GM21825 (cell line): ENCODE data around the gene EPHA1.

Experiments
- ATAC-seq: cut with Tn5 transposase; IDR thresholded peaks from one replicate; pipeline ENCODE4 v1.9.1; 2021; ENCODE audit warnings: mild to moderate bottlenecking, moderate library complexity; ENCODE audit not compliant: unreplicated experiment

Gene EPHA1

DNA sequence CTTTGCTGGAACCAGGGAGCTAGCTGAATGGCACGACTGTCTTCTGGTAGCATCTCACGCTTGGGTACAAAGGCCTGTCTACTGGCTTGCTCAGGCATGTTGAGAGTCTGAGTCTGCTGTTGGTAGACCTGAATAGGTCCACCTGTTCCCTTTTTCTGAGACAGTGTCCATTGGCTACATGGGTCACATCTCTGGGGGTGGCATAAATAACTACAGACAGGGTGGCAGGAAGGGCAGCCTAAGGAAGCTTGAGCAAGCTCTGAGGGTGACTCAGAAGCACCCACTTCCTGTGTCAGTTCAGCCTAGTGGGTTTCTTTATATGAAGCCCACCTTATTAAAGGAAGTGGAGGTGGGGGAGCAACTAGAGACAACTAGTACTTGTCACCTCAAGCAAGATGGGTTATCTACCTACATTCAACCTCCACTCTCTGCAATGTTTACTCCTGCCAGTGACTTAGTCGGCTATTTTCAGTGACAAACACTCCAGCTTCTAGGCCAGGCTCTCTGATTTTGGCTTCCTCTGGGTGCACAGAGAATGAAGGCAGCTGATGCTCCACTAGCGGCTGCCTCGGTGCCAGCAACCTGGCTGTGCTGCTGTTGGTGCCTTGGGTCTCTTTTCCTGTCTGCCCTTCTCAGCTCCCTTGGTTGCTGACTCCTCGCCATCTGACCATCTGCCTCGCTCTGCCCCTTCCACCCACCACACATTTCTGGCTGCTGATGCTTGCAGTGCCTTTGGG is 33.2 kb downstream of the EPHA1 start:
- ATAC-seq = no peak

DNA sequence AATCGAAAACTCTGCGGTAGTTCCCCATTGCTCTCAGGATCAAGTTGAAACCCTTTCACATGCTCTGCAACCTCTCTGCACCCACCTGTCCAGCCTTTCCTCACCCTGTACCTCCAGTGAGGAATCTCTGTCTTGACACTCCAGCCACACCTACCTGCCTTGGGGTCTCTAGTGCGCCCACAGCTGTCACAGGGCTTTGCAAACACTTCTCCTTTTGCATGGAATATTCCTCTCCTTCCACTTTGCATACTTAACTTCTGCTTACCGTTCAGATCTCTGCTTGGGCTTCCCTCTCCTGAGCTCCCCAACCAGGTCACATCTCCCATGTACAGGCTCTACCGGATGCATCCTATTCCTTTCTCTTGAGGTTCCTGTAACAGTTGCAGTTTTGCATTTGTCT is 34.1 kb downstream of the EPHA1 start:
- no peak for ATAC-seq

GRCh38 chr7:143373255-143373794 is 35.3 kb downstream of the EPHA1 start:
- no peak for ATAC-seq

DNA sequence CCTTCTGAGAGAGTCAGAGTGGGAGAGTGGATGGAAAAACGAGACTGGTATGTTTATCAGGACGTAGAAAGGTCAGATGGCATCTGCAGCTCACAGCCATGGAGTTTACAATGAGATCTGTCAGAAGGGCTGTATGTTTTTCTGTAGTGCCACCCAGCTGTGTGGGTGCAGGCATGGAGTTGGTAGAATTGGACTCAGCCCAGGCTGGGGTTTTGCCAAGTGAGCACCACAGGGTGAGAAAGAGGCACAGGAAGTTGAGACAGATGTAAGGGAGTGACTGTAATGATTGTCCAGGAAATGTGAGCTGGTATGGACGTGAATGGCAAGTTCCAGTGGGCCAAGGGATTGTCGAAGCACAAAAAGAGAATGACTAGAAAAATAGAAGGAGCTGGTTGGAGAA is 36.6 kb downstream of the EPHA1 start:
- no peak for ATAC-seq

- ATAC-seq = no peak
Observed at GRCh38 chr7:143369678-143370651, 38.7 kb downstream of the EPHA1 start.

DNA sequence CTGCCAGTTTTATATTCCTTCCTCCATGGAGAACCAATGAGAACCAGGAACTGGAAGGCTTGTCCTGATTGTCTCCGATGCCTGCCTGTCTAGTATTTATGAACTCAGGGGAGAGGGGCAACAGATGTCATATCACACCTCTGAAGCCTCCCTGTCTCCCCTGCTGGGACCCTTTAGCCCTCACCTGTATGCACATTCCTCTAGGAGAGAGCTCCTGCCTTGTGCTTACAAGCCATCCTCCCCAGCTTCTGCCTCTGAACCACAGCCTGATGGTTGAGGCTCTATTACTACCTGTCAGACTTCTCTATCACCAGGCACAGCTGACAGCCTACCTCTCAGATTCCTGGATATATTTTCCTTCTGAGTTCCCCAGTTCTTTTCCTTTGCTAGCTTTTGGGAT is 40.3 kb downstream of the EPHA1 start:
- no peak for ATAC-seq

DNA sequence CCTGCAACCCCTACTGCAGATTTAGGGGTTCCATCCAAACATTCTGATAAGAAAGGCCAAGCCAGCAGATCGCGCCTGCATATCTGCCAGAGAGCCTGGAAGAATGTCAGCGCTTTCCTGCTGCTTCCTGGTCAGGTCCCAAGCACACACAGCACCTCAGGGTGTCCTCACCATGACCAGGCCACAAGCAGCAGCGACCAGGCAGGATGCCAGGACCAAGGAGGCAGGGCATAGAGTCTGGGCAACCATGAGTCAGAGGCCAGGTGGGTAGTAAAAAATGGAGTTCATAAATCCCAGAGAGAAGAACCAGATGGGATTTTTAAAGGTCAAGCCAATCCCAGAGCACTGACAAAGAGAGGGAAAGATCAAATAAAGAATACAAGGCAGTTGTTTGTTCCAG is 40.7 kb downstream of the EPHA1 start:
- ATAC-seq = no peak

DNA sequence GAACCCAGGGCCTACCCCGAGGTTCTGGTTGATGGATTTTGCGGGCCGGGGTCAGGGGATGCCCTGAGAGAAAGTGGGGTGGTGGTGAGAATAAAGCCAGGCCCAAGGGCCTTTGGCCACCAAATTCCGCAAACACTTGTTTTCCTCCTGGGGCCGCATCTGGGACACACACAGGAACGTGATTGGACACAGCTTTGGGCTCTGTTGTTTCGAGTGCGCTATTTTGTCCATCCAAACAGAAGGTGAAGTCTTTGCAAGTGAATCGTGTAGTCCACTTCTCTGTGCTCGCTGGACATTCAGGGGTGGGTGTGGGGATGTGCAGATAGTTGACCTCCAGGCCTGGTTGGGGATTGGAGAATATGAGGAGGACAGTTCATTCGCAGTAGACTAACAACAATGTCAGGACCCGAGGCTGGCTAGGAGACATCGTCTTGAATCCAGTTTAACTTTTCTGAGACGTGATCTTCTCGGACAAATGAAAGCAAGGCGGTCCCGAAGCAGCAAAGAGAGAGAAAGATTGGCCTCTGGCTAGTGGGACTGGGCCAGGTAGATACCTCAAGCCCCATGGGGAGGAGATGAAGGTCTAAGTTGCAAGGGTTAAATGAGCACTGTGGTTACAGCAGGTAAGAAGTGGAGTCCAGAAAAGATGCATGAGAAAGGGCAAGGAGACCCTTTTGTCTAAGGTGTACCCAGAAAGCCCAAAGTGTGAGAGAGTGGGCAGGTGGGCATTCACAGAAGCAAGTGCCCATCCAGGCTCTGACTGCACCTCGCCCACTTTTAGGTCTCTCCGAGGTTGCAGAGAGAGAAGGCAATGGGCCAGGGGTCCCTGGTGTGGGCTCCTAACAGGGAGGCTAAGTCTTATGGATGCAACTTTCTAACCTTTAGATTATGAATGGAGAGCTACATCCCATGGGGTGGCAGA is 45.4 kb downstream of the EPHA1 start:
- no peak for ATAC-seq

GRCh38 chr7:143362131-143363015 is 46.3 kb downstream of the EPHA1 start, which contains the start of gene FAM131B:
TSS of gene FAM131B (minus strand) at chr7:143362713. CDS start at chr7:143362603, 110 bp downstream.
- no peak for ATAC-seq

GRCh38 chr7:143361552-143362130 is 47.0 kb downstream of the EPHA1 start:
- no peak for ATAC-seq

GRCh38 chr7:143360788-143361551 is 47.7 kb downstream of the EPHA1 start:
- ATAC-seq = no peak

GRCh38 chr7:143359771-143360353 is 48.8 kb downstream of the EPHA1 start:
- ATAC-seq = no peak

GRCh38 chr7:143358626-143359025 is 50.0 kb downstream of the EPHA1 start:
- no peak for ATAC-seq

DNA sequence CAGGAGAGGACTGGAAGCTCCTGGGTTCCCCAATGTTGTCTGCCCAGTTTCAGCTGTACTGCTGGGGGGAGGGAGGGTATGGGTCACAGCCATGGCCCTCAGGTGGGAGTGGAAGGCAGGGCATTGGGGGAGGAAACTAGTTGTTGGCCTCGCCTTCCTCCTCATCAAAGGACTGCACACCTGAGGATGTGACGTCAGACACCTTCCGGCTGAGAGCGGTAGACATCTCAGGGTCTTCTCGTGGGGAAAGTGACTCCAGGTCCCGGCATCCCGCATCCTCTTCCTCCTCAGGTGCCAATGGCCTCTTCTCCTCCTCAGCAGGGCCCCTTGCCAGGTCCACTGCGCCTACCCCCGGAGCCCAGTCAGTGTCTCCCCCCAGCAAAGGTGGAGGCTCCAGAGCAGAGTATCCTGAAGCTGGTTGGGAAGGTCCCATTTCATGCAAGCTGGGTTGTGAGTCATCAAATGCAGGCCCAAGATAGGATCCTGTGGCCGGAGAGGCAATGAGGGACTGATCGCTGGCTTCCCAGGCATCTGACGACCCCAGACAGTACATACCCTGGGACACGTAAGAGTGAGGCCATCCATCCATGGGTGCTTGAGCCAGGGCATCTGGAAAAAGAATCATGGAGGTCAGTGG is 52.1 kb downstream of the EPHA1 start:
- ATAC-seq = no peak

DNA sequence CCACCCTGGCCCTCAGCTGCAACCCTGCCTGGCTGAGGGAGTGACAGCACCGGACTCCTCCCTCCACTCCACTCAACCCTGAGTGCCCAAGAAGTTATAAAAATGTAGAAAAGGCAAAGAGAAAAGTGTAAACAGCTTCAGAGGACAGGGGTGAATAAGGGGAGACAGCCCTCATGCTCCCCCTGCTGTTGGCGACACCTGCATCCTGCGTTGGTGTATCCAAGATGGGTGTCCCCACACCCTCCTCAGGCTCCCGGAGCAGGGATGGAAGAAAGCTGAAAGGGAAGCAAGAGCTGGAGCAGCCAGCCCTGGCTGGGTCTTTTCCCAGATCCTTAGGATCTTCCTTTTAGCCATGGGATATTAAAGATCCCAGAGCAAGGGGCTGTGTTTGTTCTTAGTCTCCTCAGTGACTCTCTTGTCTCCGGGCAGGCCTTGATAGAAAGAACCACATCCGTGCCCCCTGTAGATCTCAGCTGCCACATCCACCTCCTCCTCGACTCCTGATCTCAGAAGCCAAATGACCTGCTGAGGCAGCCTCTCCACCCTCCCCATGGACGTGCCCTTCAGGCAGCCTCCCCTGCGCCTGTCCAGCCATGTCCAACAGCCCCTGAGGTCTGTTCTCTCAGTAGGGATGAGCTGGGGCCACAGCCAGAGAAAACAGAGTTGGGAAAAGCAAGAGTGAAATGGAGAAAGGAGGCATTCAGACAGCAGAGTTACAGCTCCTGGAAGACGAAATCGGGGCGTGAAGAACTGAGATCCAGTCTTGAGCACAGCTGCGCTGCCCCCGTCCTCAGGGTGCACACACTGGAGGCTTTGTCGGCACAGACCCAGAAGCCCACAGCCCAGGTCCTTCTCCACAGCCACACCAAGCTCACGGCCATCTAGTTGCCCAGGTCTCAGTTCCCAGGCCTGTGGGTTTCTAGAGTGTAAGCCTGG is 52.9 kb downstream of the EPHA1 start:
- no peak for ATAC-seq

DNA sequence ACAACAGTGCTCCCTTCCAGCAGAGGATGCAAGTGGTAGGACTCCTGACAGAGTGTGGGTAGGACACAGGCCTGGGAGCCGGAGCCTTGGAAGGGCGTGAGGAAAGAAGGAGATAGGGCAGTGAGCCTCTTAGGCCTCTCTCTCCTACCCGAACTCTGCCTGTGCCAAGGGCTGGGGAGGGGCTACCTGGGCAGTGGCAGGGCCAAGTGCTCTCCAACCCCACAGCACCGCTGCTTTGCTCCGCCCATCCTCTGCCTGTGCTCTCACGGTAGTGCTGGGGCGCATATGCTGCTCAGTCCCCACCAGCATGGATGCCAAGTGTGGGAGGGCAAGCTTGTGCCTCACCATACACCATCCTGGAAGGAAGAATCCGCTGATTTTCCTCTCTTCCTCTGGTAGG is 53.7 kb downstream of the EPHA1 start:
- no peak for ATAC-seq

GRCh38 chr7:143354376-143354775 is 54.3 kb downstream of the EPHA1 start:
- ATAC-seq = no peak
